IPS-18c (cell line): Measurements from ENCODE around the gene TSPAN4.

Experiments used
- H3K4me3 ChIP-seq: 2 replicates; pipeline ENCODE4 v1.7.0; 2013; ENCODE audit warnings: low read depth, mild to moderate bottlenecking, low read length, moderate library complexity; ENCODE audit not compliant: insufficient read depth
- H3K9me3 ChIP-seq: one replicate; pipeline ENCODE4 v1.6.1; 2013; ENCODE audit warnings: mild to moderate bottlenecking, low read length, moderate library complexity; ENCODE audit not compliant: control insufficient read depth, insufficient read depth

Gene TSPAN4

DNA sequence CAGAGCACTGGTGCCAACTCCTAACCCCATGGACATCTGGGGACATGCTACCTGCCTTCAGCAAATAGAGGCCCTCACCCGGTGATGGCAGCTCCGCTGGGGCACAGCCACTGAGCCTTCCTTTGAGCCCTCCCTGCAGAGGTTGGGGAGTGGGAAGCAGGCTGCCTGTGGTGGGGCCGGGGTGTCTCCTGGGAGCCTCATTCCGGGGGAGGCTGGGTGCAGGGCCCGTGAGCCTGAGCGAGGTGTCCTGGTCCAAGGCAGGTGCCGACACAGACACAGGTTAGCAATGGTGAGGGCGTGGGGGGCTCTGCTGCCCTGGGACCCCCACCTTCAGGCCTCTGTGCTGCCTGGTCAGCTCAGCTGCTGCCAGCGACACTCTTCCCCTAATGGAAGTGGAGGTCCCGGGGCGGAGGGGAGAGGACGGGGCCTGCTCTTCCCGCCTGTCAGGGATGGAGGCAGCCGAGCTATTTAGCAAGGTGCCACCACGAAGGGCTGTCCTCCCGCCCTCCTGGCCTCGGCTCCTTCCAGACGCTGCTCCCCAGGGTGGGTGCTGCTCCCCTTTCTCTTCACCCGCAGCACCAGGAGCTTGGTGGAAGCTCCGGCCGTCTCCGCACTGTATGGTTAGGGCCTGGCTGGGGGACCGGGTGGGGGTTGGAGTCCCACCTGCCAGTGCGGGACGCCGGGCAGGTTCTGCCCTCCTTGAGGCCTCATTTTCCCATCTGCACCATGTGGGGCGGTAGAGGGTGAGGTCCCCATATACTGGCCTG is 11.2 kb downstream of the TSPAN4 start:
- H3K9me3 ChIP-seq, result no peaks in the 10 kb centered on the region
- no peak overlapping the region for H3K4me3 ChIP-seq

- no peak overlapping the region for H3K4me3 ChIP-seq
- no peaks in the 10 kb centered on the region for H3K9me3 ChIP-seq
These were observed 12.1 kb downstream of the TSPAN4 start for GRCh38 chr11:854601-855329.

DNA sequence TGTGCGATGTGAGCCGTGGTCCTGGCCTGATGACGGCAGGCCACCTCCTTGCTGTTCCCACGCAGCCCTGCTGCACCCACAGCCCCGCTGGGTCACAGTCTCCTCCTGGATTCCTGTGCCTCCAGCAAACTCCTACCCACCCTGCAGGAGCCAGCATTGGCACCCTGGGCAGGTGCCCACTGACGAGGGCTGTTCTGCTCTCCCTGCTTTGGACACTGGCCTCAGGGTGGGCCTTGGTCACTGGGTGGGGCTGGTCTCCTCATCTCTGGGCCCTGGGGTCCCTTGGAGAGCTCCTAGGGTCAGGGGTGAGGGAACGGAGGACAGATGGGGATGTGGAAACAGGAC is 12.7 kb downstream of the TSPAN4 start:
- no peak overlapping the region for H3K4me3 ChIP-seq
- no peaks in the 10 kb centered on the region for H3K9me3 ChIP-seq

- no peaks in the 10 kb centered on the region for H3K9me3 ChIP-seq
- no peak overlapping the region for H3K4me3 ChIP-seq
These were observed 13.1 kb downstream of the TSPAN4 start for GRCh38 chr11:855796-856195.

DNA sequence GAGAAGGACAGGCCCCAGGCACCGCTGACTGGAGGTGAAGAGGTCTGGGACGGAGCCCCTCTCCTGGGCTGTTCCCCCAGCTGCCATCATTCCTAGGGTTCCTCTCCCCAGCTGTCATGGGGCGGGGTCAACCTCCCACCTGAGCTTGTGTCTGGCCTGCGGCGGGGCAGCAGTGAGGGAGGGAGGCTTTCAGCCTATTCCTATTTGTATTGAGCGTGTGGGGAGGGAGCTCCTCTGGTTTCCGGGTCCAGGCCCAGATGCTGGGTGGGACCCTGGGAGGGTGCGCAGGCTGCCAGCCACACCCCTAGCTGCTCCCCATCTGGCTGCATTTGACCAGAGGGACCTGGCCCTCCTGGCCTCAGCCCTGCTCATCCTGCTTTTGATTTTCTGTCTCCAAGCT is 13.7 kb downstream of the TSPAN4 start:
- Histone ChIP-seq H3K9me3 (no peaks in the 10 kb centered on the region), H3K4me3 (no peak overlapping the region)

- no peak overlapping the region for H3K4me3 ChIP-seq
- no peaks in the 10 kb centered on the region for H3K9me3 ChIP-seq
These were observed 15.6 kb downstream of the TSPAN4 start for GRCh38 chr11:858053-858761.

GRCh38 chr11:858762-859339 is 16.2 kb downstream of the TSPAN4 start:
- no peak overlapping the region; the same call in 1 of the 2 replicates for H3K4me3 ChIP-seq

DNA sequence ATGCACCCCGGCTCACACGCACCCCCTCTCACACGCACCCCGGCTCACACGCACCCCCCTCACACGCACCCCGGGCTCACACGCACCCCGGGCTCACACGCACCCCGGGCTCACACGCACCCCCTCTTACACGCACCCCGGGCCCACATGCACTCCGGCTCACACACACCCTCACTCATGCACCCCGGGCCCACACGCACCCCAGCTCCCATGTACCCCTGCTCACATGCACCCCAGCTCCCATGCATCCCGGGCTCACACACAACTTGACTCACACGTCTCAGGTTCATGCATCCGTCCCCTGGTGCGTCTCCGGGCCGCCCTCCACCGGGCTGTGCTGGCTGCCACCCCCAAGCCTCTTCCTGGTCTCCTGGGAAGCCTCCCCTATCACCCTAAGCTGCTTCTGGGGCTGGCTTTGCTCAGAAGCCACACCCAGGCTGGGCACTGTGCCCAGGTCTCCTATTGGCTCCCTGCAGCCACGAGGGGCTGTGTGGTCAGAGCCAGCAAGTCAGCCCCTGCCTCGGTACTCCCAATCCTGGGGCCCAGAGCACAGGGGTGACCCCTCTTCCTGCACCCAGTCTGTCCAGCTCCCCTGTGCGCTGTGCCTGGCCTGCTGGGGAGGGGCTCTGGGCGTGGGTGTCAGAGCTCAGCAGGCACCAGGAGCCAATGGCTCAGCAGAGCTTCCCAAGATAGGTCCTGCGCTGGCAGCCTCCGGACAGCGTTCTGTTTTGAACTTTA is 16.9 kb downstream of the TSPAN4 start:
- no peaks in the 10 kb centered on the region for H3K9me3 ChIP-seq
- no peak overlapping the region for H3K4me3 ChIP-seq

More at GRCh38 chr11:858762-859339, 16.2 kb downstream of the TSPAN4 start:
- H3K9me3 ChIP-seq, result no peaks in the 10 kb centered on the region

DNA sequence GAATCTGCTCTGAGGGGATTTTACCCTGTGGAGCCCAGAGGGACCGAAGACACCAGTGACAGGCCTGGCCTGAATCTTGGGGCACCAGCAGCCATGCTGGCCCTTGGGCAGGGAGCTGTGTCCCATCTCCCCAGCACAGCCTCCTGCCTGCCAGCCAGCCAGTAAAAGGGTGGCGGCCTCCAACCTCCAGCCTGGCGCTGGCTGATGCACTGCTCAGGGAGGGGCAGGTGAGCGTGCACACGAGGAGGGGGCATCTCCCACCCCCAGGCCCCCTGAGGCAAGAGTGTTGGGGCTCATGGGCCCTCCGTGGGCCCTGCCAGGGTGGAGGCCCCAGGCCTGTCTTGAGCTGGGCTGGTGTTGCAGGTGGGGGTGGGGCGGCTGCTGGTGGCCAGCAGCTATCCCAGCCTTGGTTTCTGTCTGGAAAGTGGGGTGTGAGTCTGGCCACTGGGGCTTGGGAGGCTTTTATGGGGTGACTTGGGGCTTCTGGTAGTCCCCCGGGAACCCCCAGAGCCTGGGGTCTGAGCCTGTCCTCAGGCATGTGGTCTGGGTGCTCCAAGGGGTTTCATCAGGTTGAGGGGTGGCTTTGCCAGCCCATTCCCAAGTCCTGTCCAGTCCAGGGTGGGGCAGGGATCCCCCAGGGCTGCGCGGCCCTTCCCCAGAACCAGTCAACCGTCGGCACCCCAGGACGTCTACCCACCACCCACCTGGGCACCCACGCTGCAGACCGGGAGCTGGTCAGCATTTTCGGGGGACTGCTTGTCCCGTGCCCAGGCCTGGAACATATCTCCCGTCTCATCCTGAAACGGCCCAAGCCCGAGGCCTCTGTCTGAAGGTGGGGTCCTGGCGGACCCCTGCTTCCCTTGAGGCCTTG is 17.8 kb downstream of the TSPAN4 start:
- H3K4me3 ChIP-seq, result no peak overlapping the region
- H3K9me3 ChIP-seq, result no peaks in the 10 kb centered on the region

GRCh38 chr11:861105-861479 is 18.4 kb downstream of the TSPAN4 start:
- H3K9me3 ChIP-seq, result no peaks in the 10 kb centered on the region

DNA sequence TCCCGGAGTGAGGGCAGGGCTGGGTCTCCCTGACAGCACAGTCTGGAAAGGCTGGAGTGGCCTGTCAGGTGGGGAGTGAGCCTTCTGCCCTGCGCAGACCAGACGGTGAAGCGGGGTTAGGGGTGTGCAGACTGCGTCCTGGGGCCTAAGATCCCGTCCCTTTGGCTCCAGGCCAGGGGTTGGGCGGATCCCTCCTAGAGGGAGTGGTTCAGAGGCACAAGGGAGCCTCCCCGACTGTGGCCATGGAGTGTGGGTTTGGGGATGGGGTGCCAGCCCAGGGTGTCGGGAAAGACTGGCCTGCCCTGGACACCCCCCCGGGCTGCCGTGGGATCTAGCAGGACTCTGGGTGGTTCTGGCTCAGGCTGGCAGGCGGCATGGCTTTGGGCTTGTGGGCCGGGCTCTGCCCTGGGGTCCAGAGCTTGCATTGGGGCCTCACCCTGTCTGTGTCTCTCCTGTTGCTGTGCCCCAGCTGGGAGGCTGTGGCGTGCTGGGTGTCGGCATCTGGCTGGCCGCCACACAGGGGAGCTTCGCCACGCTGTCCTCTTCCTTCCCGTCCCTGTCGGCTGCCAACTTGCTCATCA is 19.5 kb downstream of the TSPAN4 start:
- H3K4me3 ChIP-seq, result peak overlapping the region; percentile 47

More at GRCh38 chr11:861105-861479, 18.4 kb downstream of the TSPAN4 start:
- no peak overlapping the region for H3K4me3 ChIP-seq

DNA sequence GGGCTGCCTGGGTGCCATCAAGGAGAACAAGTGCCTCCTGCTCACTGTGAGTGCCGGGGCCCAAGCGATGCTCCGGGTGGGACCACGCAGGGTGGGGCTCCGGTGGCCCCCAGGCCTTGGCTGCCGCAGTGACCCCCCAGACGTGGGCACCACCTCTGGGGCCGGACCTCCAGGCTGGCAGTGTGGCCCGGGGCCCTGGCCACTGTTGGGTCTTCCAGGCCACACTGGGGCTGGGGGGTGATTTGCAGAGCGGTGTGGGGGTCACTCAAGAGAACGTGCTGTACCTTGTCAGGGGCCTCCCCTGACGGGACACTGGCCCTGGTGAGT is 20.0 kb downstream of the TSPAN4 start:
- peak overlapping the region; percentile 47; the same call in 1 of the 2 replicates for H3K4me3 ChIP-seq

More for the DNA sequence above, 19.5 kb downstream of the TSPAN4 start:
- H3K9me3 ChIP-seq, result no peaks in the 10 kb centered on the region

DNA sequence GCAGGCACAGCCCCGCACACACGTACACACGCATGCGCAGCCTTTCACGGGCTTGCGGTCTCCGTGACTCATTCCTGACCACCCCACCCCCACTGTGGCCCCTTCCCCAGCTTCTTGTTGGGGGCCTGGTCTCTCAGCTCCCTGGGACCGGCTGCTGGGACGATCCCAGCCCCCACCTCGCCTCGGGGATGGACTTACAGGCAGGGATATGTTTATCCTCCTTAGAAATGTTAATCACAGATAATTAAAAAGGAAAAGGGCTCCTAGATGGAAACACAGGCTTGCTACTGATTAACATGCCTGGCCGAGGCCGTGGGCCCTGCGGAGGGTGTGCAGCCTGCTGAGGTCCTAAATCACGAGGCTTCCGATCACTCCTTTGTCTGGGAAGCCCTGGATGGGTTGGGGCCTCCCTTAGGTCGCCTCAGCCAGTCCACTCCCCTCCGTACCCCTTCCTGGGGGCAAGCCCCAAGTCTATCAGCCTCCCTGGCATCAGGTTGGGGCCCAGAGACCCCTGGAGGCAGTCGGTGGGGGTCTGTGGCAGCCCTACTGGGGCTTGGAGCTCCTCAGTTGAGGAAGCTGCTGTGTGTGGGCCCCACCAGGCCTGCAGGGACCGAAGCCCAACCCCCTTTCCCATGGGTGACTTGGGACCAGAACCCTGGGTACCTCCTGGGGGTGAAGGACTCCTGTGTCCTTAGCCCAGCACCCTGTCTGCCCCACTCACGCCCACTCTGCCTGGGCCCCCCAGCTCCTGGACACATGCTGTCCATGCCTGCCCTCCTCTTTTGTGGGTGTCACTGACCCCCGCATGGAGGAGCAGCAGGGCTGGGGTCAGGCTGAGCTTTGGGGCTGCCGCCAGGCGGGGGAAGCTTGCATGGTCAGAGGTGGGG is 20.6 kb downstream of the TSPAN4 start:
- Histone ChIP-seq H3K9me3 (no peaks in the 10 kb centered on the region), H3K4me3 (peak overlapping the region; percentile 47)

More for the DNA sequence above, 20.0 kb downstream of the TSPAN4 start:
- no peaks in the 10 kb centered on the region for H3K9me3 ChIP-seq

DNA sequence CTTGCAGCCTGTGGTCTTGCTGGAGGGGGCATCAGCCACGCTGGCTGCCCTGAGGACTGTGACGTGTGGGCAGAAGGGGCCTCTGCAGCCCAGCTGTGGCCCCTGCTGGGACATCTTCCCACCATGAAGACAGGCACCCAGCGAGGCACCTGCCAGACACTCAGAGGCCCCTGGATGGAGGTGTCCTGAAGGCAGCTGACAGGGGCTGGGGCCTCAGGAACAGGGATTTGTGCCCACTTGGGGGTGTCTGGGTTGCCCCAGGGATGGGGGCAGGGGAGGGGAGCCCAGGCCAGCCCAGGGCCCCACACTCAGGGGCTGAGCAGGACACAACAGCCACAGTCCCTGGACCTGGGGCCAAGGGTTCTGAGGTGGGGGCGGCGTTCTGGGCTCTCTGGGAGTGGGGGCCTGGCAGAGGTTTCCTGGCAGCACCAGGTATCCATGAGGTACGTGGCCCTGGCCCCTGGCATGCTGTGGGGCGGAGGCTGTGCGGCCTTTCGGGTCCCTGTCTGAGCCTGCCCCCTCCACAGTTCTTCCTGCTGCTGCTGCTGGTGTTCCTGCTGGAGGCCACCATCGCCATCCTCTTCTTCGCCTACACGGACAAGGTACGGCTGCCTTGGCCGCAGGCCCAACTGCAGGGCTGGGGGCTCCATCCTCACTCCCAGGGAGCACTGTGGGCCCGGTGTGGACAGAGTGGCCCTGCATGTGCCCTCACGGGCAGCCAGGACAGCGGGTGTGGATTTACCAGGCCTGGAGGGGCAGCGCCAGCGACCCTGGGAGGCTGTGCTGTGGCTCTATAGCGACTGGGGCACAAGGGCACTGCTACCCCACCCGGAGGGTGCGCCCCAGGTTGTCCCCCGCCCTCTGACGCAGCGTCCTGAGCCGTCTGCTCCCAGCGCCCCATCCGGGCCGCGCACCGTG is 21.5 kb downstream of the TSPAN4 start:
- no peaks in the 10 kb centered on the region for H3K9me3 ChIP-seq
- no peak overlapping the region; the same call in 1 of the 2 replicates for H3K4me3 ChIP-seq
